Panc1 (cell line): ENCODE measurements around the gene PRSS58. TPM values are rescaled to one million over a fixed set of nuclear protein-coding genes. Genes with fewer than 3 reads are reported as not detected.

Experiments used
- ATAC-seq: fragments of 200-7000 bp; cut with Tn5 transposase; 2 replicates; pipeline ENCODE4 v1.9.1; 2020; ENCODE audit warnings: mild to moderate bottlenecking, moderate library complexity
- BruUV-seq: library from RNA; stranded (reverse); fragments of 400-500 nt; replicated peaks from 2 replicates; lab custom pipeline; 2021; lab: Mats Ljungman, UMichigan
- CTCF ChIA-PET: fragments of 300-600 bp; sonication (Branson Sonifier 250); formaldehyde crosslinking; loops from one replicate; lab custom pipeline; 2022; ENCODE audit warnings: antibody characterized with exemption; lab: Charles Lee
- POLR2A ChIA-PET: fragments of 300-600 bp; sonication (Branson Sonifier 250); formaldehyde crosslinking; loops from one replicate; lab custom pipeline; 2022; ENCODE audit warnings: antibody characterized with exemption; lab: Charles Lee
- DNase-seq: peaks from one replicate; pipeline ENCODE4 v3.0.0-alpha.2; 2010; ENCODE audit warnings: low read depth, low spot score
- H3K27ac ChIP-seq: 2 replicates; pipeline ENCODE4 v1.5.1; 2011; ENCODE audit warnings: mild to moderate bottlenecking, low read length, inconsistent platforms
- H3K27me3 ChIP-seq: fragments of 200-500 bp; sonication (Bioruptor generic); 2 replicates; pipeline ENCODE4 v1.6.0; 2014; ENCODE audit warnings: low read length, inconsistent platforms; ENCODE audit not compliant: control insufficient read depth, insufficient read depth
- H3K36me3 ChIP-seq: fragments of 200-500 bp; sonication (Bioruptor generic); 2 replicates; pipeline ENCODE4 v1.5.1; 2014; ENCODE audit warnings: inconsistent platforms, mild to moderate bottlenecking, low read length, moderate library complexity; ENCODE audit not compliant: control insufficient read depth, insufficient read depth
- H3K4me1 ChIP-seq: 2 replicates; pipeline ENCODE4 v1.5.1; 2011; ENCODE audit warnings: inconsistent platforms, mild to moderate bottlenecking, low read length, moderate library complexity; ENCODE audit not compliant: control insufficient read depth, insufficient read depth
- H3K4me3 ChIP-seq, 2 experiments: 2 replicates each; pipeline ENCODE4 v1.5.1; 2011 to 2012; ENCODE audit warnings: low read depth in 2 of 2, low read length in 2 of 2, mild to moderate bottlenecking in 2 of 2, inconsistent platforms in 1 of 2, moderate library complexity in 1 of 2
- H3K9me3 ChIP-seq: fragments of 200-500 bp; sonication (Bioruptor generic); 2 replicates; pipeline ENCODE4 v1.5.1; 2014; ENCODE audit warnings: low read depth, mild to moderate bottlenecking, inconsistent platforms, low read length, moderate library complexity; ENCODE audit not compliant: control insufficient read depth, insufficient read depth
- CTCF ChIP-seq: fragments of 450-650 bp; IDR thresholded peaks from 2 replicates; pipeline ENCODE4 v1.5.1; 2017; ENCODE audit warnings: mild to moderate bottlenecking
- POLR2AphosphoS5 ChIP-seq: IDR thresholded peaks from 2 replicates; pipeline ENCODE4 v1.6.1; 2012; ENCODE audit warnings: mild to moderate bottlenecking, low read depth, low read length, moderate library complexity
- REST ChIP-seq, 2 experiments: IDR thresholded peaks; 2 replicates each; pipeline ENCODE4 v1.6.1; 2011 to 2012; ENCODE audit warnings: low read depth in 2 of 2, control low read depth in 1 of 2, low read length in 1 of 2, mild to moderate bottlenecking in 1 of 2, moderate library complexity in 1 of 2; ENCODE audit not compliant: insufficient read depth in 1 of 2
- SIN3A ChIP-seq: IDR thresholded peaks from 2 replicates; pipeline ENCODE4 v1.6.1; 2012; ENCODE audit warnings: low read depth, mild to moderate bottlenecking, low read length, moderate library complexity, borderline replicate concordance; ENCODE audit not compliant: insufficient read depth
- TCF7L2 ChIP-seq: IDR thresholded peaks from 2 replicates; pipeline ENCODE4 v1.6.1; 2011; ENCODE audit warnings: mild to moderate bottlenecking, low read depth, low read length, inconsistent platforms
- in situ Hi-C: cut with HindIII; loops from 2 replicates; pipeline ENCODE4 v1.10.0; 2016; ENCODE audit warnings: low sequenced_read_pairs, low pct_unique_long_range_greater_than_20kb
- intact Hi-C: fragments of 100-400 bp; cut with micrococcal nuclease; formaldehyde crosslinking; loops from one replicate; pipeline ENCODE4 v1.10.0; 2022; ENCODE audit not compliant: unreplicated experiment
- total RNA-seq: library from RNA; stranded (reverse); gene quantifications from one replicate; pipeline ENCODE4 v1.2.1, GENCODE V29; 2021; ENCODE audit not compliant: unreplicated experiment

PRSS58 gene
- total RNA-seq, 1 experiment from 2014 or later, result not detected

GRCh38 chr7:142240546-142240945, 17.3 kb downstream of the PRSS58 start:
- ATAC-seq (no peak), DNase-seq (no peak)
- POLR2A ChIA-PET, result no interaction called here
- Histone ChIP-seq H3K27me3 (no peaks in the 10 kb centered on the region), H3K27ac (no peak overlapping the region), H3K4me3 (no peak overlapping the region), H3K4me1 (no peaks in the 10 kb centered on the region), H3K36me3 (no peaks in the 10 kb centered on the region), H3K9me3 (no peaks in the 10 kb centered on the region)
- no TSS peak for BruUV-seq
- TF ChIP-seq TCF7L2, result no peak
- TF ChIP-seq REST (IDR thresholded peaks at IDR 0.05; ENCODE audit: insufficient read depth in 1 of 2, low read depth in 2 of 2, low read length in 1 of 2), result no peak
- no peak for TF ChIP-seq POLR2AphosphoS5
- TF ChIP-seq SIN3A, result no peak
- no peak for TF ChIP-seq CTCF
- intact Hi-C loops, result no loop called here
- CTCF ChIA-PET, result no interaction called here
- in situ Hi-C loops, result no loop called here

GRCh38 chr7:142231716-142232115, 26.1 kb downstream of the PRSS58 start:
- intact Hi-C loops (no loop called here), in situ Hi-C loops (no loop called here)
- TF ChIP-seq SIN3A (no peak), REST (IDR thresholded peaks at IDR 0.05; ENCODE audit: insufficient read depth in 1 of 2, low read depth in 2 of 2, low read length in 1 of 2) (no peak), POLR2AphosphoS5 (no peak), CTCF (no peak), TCF7L2 (no peak)
- Histone ChIP-seq H3K4me3 (no peak overlapping the region), H3K4me1 (no peaks in the 10 kb centered on the region), H3K9me3 (no peaks in the 10 kb centered on the region), H3K27me3 (no peaks in the 10 kb centered on the region), H3K27ac (no peak overlapping the region), H3K36me3 (no peaks in the 10 kb centered on the region)
- BruUV-seq, result no TSS peak
- DNase-seq (no peak), ATAC-seq (no peak)
- ChIA-PET POLR2A (no interaction called here), CTCF (no interaction called here)
